ACC112 (cell line): ENCODE results near the gene LPP.
A peak's percentile ranks its signal among the peaks of the same experiment; 100 is the strongest.

Experiments
- H2AFZ ChIP-seq: fragments of 200-600 bp; sonication (generic); one replicate; pipeline ENCODE4 v1.6.0; 2017; ENCODE audit warnings: antibody characterized with exemption, low read length; ENCODE audit not compliant: unreplicated experiment
- H3K27ac ChIP-seq: fragments of 200-600 bp; sonication (generic); 2 replicates; pipeline ENCODE4 v1.5.1; 2014; ENCODE audit warnings: low read depth, mild to moderate bottlenecking, antibody characterized with exemption, low read length, moderate library complexity
- H3K27me3 ChIP-seq: fragments of 200-600 bp; sonication (generic); 2 replicates; pipeline ENCODE4 v1.6.1; 2014; ENCODE audit warnings: mild to moderate bottlenecking, antibody characterized with exemption, low read length, moderate library complexity, mixed read lengths; ENCODE audit not compliant: insufficient read depth
- H3K36me3 ChIP-seq: fragments of 200-600 bp; sonication (generic); 2 replicates; pipeline ENCODE4 v1.6.1; 2016; ENCODE audit warnings: mild to moderate bottlenecking, antibody characterized with exemption, low read length, moderate library complexity, mixed read lengths; ENCODE audit not compliant: insufficient read depth
- H3K4me1 ChIP-seq: fragments of 200-600 bp; sonication (generic); one replicate; pipeline ENCODE4 v1.6.1; 2016; ENCODE audit warnings: low read length, mixed read lengths; ENCODE audit not compliant: insufficient read depth, unreplicated experiment, control insufficient read depth
- H3K4me3 ChIP-seq: fragments of 200-600 bp; sonication (generic); 2 replicates; pipeline ENCODE4 v1.5.1; 2014; ENCODE audit warnings: mild to moderate bottlenecking, low read depth, low read length
- H3K79me2 ChIP-seq: fragments of 200-600 bp; sonication (generic); one replicate; pipeline ENCODE4 v1.6.0; 2016; ENCODE audit warnings: low read length; ENCODE audit not compliant: control insufficient read depth, unreplicated experiment, insufficient read depth

Gene LPP

DNA sequence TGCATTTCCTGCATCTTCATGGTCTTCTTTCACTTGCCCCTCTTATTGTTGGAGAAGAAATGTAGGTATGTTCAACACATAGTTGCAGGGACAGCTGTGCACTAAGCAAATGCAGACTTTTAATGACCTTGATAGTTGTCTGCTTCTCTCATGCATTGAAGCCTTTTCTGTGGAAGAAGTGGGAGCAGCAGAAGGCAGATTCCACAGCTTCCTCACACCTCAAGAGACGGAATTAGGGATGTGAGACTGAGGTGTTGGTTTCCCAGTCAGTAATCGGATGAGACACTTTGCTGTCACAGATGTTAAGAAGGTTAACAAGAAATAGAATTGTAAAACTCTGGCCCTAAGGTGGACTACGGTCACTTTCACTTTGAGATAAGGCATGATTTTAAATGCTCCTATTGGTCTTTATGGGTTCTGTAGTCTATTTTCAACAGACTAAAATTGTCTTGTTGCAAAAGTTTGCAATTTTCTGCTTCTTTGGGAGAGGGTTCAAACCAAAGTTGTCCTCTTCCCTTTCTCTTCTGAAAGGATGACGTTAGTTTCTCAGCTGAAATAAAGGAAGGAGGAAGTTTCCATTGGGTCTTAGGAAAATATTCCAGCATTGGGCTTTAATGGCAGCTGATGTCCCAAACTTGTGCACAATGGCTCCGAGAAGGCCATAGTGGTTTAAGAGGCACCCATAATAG lies 117.4 kb downstream of the LPP start:
- Histone ChIP-seq H2AFZ (no peak overlapping the region), H3K4me1 (peaks cover 81% of the 10 kb centered on the region), H3K27me3 (no peaks in the 10 kb centered on the region), H3K4me3 (peak overlapping the region; percentile 63), H3K79me2 (peaks cover 57% of the 10 kb centered on the region), H3K36me3 (no peaks in the 10 kb centered on the region; the same call in 1 of the 2 replicates), H3K27ac (peak overlapping the region; percentile 97)

DNA sequence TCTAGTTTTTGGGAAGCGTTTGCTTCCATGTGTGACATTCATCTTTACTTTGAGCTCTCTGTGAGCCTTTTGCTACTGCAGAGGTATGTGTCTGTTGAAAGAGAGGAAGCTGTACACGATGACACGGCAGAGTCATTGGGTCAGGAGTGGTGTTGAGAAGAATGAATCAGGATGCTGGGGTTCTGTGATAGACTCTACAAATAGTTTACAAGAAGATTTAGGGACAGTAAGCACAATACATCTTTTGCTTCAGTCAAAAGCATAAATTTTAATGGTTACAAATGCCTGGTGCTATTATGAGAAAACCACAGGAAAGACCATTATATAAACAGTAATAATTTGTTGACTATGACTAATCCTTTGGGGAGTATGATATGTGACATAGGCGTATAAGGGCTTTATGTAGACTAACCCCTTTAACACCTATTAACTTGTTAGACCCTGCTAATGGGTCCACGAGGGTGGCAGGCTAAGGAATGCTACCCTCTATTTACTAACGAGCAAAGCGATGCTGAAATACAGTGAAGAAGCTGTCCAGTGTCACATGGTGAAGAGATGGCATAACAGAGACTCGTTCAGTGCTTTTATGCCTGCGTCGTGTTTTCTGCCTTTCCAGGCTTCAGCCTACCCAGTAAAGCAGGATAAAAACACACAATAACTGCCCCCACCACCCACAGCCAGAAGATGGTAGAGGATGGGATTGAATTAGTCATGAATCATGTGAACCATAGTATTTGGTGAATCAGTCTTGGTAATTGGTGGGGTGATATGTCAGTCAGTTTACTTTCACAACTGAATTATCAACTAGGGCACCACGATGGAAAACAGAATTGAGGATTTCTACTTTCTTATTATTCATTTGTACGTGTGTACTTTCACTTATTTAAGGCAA lies 118.8 kb downstream of the LPP start:
- Histone ChIP-seq H3K36me3 (no peaks in the 10 kb centered on the region; the same call in 1 of the 2 replicates), H3K27me3 (no peaks in the 10 kb centered on the region), H2AFZ (no peak overlapping the region), H3K4me3 (peak overlapping the region; percentile 44), H3K27ac (peak overlapping the region; percentile 97), H3K79me2 (peaks cover 47% of the 10 kb centered on the region), H3K4me1 (peaks cover 67% of the 10 kb centered on the region)

DNA sequence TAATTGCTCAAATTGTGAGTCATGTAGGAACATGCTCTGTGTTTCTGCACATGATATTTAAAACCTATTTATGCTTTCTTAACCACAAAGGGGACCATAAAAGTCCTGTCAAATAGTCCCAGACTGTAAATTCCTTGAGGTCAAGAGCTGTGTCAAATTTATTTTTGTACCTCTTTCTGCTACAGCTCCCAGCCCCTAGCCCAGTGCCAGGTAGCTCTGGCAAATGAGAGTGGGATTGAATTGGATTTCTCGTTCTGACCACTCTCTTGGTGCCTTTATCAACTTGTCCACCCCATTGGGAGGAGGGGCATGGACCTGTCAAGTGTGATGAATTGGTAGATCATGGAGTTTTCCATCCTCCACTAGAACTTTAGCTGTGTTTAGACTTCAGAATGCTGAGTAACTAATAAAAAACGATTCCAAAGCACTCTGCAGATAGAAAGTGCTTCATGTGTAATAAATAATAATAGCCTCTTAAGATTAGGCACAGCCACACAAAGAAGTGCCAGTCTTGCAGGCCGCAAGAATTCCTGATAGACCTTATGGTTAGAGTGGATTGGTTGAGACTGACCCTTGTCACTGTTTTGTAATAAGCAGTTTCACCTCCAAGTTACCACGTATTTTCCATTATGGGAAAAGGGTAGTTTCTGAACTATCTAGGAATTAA lies 120.4 kb downstream of the LPP start:
- H3K79me2 ChIP-seq = peaks cover 41% of the 10 kb centered on the region
- H3K36me3 ChIP-seq = no peaks in the 10 kb centered on the region; the same call in 1 of the 2 replicates
- peaks cover 51% of the 10 kb centered on the region for H3K4me1 ChIP-seq
- no peak overlapping the region for H3K4me3 ChIP-seq
- peak overlapping the region; percentile 97 for H3K27ac ChIP-seq
- no peak overlapping the region for H2AFZ ChIP-seq
- no peaks in the 10 kb centered on the region for H3K27me3 ChIP-seq

DNA sequence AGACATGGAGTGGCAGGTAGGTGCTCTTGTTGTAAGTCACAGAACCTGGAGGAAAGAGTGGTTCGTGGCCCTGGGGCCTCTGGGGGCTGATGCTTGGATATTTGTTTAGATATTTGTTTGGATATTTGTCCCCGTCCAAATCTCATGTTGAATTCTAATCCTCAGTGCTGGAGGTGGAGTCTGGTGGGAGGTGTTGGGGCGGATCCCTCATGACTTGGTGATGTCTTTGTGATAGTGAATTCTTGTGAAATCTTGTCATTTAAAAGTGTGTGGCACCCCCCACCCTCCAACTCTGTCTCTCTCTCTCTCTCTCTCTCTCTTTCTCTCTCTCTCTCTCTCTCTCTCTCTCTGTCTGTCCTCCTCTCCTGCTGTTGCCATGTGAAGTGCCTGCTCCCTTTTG lies 122.4 kb downstream of the LPP start:
- Histone ChIP-seq H3K79me2 (peaks cover 44% of the 10 kb centered on the region), H3K4me1 (peaks cover 31% of the 10 kb centered on the region), H3K4me3 (no peak overlapping the region), H3K27ac (no peak overlapping the region), H3K36me3 (no peaks in the 10 kb centered on the region; the same call in 1 of the 2 replicates), H3K27me3 (no peaks in the 10 kb centered on the region), H2AFZ (no peak overlapping the region)

DNA sequence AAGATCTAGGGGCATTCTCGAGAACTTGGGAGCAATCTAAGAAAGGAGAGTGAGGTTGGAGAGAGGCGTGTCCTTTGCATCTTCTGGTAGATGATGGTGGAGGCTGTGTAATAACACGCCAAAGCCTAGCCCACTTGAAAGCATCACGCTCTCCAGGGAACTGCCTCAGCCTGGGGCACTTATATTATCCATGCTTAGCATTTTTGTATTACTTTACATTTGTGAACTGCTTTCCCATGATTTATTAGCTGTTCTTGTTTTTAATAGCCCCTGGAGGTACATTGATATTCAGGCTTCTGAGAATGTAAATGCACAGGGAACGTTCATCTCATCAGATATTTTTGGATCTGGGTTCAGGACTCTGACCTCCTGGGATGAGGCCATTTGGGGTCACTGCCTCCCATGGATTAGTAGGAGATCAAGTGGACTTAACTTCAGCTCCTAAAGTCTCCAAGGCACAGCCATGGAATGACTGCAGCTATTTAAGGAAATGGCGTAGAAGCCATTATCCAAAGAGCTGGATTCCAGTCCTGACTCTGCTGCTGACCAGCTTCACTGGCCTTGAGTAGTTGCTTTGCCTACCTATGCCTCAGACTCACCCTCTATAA lies 124.9 kb downstream of the LPP start:
- Histone ChIP-seq H3K4me3 (no peak overlapping the region), H3K27me3 (no peaks in the 10 kb centered on the region), H3K36me3 (no peaks in the 10 kb centered on the region; the same call in 1 of the 2 replicates), H2AFZ (no peak overlapping the region), H3K4me1 (peaks cover 20% of the 10 kb centered on the region), H3K79me2 (peaks cover 41% of the 10 kb centered on the region), H3K27ac (no peak overlapping the region)

DNA sequence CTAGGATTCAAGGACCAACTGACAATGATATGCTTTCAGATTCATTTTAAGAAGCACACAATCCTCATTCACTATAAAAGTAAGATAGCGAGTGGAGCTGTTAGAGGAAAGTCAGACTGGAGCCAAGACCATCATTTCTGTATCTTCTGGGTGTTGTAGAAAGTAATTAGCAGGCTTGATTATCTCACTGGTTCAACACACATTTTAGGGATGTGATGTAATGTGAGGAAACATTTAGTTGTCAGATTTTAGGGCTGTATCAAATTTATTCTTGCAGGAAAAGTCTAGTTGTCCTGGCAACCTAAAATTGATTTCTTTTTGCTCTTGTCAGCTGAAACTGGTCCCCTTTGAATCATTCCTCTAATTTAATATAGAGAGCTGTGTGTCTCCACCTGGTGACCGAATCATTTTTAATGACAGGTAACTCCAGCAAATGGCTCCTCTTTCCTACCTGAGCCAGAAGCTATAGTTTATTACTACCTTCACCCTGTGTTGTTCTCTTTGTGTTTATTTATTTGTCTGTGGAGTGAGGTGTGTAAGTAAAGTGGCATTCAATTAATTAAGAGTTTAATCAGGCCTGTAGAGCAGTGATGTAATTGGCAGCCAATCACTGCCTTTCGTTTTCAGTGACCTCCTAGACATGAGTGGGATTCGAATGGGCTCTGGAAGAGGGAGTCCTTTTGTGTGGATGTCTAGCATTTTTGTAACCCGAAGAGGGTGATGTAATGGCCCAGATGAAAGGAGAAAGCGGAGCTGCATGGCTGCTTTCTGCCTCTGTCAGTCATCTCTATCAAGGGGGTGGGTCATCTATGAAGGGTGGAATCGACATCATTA lies 125.8 kb downstream of the LPP start:
- Histone ChIP-seq H3K27me3 (no peaks in the 10 kb centered on the region), H3K79me2 (peaks cover 33% of the 10 kb centered on the region), H3K27ac (no peak overlapping the region), H3K4me1 (peaks cover 14% of the 10 kb centered on the region), H3K4me3 (no peak overlapping the region), H2AFZ (no peak overlapping the region), H3K36me3 (no peaks in the 10 kb centered on the region; the same call in 1 of the 2 replicates)

DNA sequence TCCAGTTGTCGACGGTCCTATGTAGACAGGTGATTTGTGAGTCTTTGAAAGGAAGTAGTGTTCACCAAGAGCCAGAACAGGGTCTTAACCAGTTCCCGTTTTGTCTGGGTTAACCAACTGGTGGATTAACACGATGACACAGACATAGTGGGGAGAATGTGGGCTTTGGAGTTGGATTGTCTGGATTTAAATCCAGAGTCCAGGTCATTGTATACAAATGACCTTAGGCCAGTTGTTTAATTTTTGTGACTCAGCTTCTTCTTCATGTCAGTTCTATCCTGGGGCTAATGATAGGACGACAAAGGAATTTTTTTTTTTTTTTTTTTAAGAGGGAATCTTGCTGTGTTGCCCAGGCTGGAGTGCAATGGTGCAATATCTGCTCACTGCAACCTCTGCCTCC lies 126.7 kb downstream of the LPP start:
- no peak overlapping the region for H3K27ac ChIP-seq
- H3K36me3 ChIP-seq = no peaks in the 10 kb centered on the region; the same call in 1 of the 2 replicates
- H3K4me1 ChIP-seq = peaks cover 23% of the 10 kb centered on the region
- H3K79me2 ChIP-seq = peaks cover 30% of the 10 kb centered on the region
- H2AFZ ChIP-seq = no peak overlapping the region
- no peaks in the 10 kb centered on the region for H3K27me3 ChIP-seq
- no peak overlapping the region for H3K4me3 ChIP-seq

DNA sequence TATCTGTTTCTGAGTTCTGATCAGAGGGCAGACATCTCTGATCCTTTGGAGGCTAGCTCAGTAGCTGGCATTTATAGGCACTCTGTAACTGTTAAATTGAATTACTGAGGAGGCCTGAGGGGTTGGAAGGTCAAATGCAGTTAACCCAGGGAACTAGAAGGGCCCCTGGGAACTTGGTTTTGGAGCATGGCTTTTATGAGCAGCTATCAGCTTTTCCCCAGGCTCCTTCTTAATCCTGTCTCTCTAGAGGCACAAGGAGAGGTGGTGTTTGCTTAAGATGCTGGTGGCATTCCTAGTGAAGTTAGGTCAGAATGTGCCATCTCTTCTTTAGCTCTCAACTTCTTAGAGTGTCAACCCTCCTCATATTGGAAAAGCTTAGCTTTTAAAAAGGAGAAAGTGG lies 128.9 kb downstream of the LPP start:
- Histone ChIP-seq H3K79me2 (peaks cover 37% of the 10 kb centered on the region), H3K36me3 (no peaks in the 10 kb centered on the region), H3K27ac (peak overlapping the region; percentile 13; the same call in 1 of the 2 replicates), H2AFZ (no peak overlapping the region), H3K27me3 (no peaks in the 10 kb centered on the region), H3K4me3 (no peak overlapping the region), H3K4me1 (peaks cover 42% of the 10 kb centered on the region)

DNA sequence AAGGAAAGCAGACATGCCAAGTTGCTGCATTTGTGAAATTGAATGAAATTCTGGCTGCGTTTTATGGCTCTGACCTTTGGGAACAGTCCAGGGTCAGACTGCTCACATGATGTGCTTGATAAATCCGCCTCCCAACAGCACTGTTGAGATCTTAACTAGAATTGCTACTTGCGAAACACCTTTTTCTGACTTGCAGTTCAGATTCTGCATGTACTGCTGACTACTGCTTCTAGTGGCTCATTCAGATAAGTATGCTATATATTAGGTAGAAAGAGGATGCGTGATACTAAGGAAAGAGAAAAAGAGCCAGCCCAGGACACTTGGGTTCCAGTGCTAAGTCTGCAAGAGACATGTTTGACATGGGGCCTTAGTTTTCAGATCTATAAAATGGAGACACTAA lies 129.4 kb downstream of the LPP start:
- H3K79me2 ChIP-seq = peaks cover 39% of the 10 kb centered on the region
- H3K36me3 ChIP-seq = no peaks in the 10 kb centered on the region
- H3K27me3 ChIP-seq = no peaks in the 10 kb centered on the region
- H3K4me1 ChIP-seq = peaks cover 42% of the 10 kb centered on the region
- no peak overlapping the region for H3K4me3 ChIP-seq
- no peak overlapping the region for H2AFZ ChIP-seq
- 0 out of 2 replicates have a peak overlapping the region, but pooled peaks have one; percentile 13 for H3K27ac ChIP-seq
